ENCODE data around the gene CSNK2A1.
"Not testable (repeated sequence)": the region's sequence is repeated elsewhere in the genome, so short reads cannot be mapped to it uniquely, and the experiment has no call there.

Gene CSNK2A1

GRCh38 chr20:480044-480443, 63.5 kb downstream of the CSNK2A1 start:
- no peak for DNase-seq

- no peak for DNase-seq
Measured at GRCh38 chr20:479487-479886, 64.1 kb downstream of the CSNK2A1 start.

- peak; percentile 19 to 82 for DNase-seq
Measured at GRCh38 chr20:478949-479429, 64.6 kb downstream of the CSNK2A1 start.

GRCh38 chr20:478010-478948, 65.3 kb downstream of the CSNK2A1 start:
- DNase-seq, result no peak

GRCh38 chr20:476561-477249, 66.9 kb downstream of the CSNK2A1 start:
- DNase-seq, result not testable (repeated sequence)

- DNase-seq, result no peak
Measured at GRCh38 chr20:475463-476357, 67.9 kb downstream of the CSNK2A1 start.

GRCh38 chr20:474581-474980, 69.0 kb downstream of the CSNK2A1 start:
- no peak for DNase-seq

- DNase-seq, result no peak
Measured at GRCh38 chr20:472889-473292, 70.7 kb downstream of the CSNK2A1 start.

- no peak for DNase-seq
Measured at GRCh38 chr20:472137-472846, 71.3 kb downstream of the CSNK2A1 start.

- no peak for DNase-seq
Measured at GRCh38 chr20:469746-470490, 73.7 kb downstream of the CSNK2A1 start.

- no peak for DNase-seq
Measured at GRCh38 chr20:467755-468154, 75.8 kb downstream of the CSNK2A1 start.

GRCh38 chr20:462199-462991, 81.2 kb downstream of the CSNK2A1 start, which contains the start of gene TBC1D20:
TSS of gene TBC1D20 (minus strand) at chr20:462533. CDS start at chr20:462405, 128 bp downstream.
- DNase-seq, result peak; percentile 88 to 89

GRCh38 chr20:461254-462198, 82.1 kb downstream of the CSNK2A1 start:
- DNase-seq, result peak in 1 of 2 donors; percentile 48

- no peak for DNase-seq
Measured at GRCh38 chr20:460707-461106, 82.9 kb downstream of the CSNK2A1 start.

GRCh38 chr20:460180-460579, 83.4 kb downstream of the CSNK2A1 start:
- DNase-seq, result no peak

GRCh38 chr20:458776-459175, 84.8 kb downstream of the CSNK2A1 start:
- no peak for DNase-seq

GRCh38 chr20:454951-455350, 88.6 kb downstream of the CSNK2A1 start:
- DNase-seq, result no peak

GRCh38 chr20:452021-452420, 91.6 kb downstream of the CSNK2A1 start:
- not testable (repeated sequence) for DNase-seq

Data from CD4-positive, alpha-beta T cell treated with Interleukin-4 for 1 hour (primary cell).